ENCODE measurements around the gene RANBP1. TPM values are rescaled to one million over a fixed set of nuclear protein-coding genes. Genes with fewer than 3 reads are reported as not detected.

The RANBP1 gene
- total and polyA plus RNA-seq, 9 of the 15 experiments (the other 6 are each of a cell fraction or from before 2014, with no cell fraction given): 162 to 2,891 (median 1,289) TPM

DNA sequence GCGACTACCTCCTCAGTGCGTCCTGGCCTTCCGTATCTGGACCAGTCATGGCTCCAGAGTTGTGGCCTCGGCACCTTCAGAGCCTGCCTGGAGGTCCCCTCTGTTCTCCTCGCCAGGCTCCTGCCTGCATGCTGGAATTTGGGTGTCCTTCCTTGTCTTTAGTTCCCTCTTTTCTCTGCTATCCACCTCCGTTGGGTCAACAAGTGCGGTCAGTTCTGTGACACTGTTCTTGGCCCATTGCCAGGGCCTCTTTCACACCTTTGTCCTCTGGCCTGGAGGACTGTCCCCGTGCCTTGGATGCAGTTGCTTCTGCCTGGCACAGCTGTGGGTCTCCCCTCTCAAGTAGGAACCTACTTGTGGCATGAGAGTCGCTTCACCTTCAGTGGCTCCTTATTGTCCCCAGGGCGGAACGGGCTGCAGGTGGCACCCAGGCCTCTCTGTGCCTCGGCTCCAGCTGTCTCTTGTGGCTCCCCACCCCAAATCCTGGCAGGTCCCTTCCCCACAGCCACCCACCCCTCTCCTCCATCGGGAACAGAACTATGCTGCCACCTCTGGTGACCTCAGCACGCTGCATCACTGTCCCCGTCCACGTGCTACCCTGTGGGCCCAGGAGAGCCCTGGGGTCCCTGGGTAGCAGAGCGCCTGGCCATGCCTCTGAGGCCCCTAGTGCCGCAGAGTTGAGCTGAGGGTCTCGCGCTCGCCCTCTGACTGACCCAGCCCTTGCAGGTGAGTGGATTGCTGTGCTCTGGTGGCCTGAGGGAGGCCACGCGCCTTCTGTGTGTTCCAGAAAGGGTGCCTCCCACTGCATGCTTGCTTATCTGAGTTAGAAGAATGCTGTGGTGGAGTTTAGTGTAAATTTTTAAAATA is 31.1 kb upstream of the RANBP1 start (continued):
- TF ChIP-seq, protein P1, sequence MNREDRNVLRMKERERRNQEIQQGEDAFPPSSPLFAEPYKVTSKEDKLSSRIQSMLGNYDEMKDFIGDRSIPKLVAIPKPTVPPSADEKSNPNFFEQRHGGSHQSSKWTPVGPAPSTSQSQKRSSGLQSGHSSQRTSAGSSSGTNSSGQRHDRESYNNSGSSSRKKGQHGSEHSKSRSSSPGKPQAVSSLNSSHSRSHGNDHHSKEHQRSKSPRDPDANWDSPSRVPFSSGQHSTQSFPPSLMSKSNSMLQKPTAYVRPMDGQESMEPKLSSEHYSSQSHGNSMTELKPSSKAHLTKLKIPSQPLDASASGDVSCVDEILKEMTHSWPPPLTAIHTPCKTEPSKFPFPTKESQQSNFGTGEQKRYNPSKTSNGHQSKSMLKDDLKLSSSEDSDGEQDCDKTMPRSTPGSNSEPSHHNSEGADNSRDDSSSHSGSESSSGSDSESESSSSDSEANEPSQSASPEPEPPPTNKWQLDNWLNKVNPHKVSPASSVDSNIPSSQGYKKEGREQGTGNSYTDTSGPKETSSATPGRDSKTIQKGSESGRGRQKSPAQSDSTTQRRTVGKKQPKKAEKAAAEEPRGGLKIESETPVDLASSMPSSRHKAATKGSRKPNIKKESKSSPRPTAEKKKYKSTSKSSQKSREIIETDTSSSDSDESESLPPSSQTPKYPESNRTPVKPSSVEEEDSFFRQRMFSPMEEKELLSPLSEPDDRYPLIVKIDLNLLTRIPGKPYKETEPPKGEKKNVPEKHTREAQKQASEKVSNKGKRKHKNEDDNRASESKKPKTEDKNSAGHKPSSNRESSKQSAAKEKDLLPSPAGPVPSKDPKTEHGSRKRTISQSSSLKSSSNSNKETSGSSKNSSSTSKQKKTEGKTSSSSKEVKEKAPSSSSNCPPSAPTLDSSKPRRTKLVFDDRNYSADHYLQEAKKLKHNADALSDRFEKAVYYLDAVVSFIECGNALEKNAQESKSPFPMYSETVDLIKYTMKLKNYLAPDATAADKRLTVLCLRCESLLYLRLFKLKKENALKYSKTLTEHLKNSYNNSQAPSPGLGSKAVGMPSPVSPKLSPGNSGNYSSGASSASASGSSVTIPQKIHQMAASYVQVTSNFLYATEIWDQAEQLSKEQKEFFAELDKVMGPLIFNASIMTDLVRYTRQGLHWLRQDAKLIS (CRISPR knock-in tag; IDR thresholded peaks at IDR 0.05): no peak
- TF ChIP-seq SMARCB1 (IDR thresholded peaks at IDR 0.05; ENCODE audit: insufficient read length, low read depth): no peak
- peak in 1 of 2 experiments; percentile 79; a peak in 2 of 4 replicates for TF ChIP-seq FOXA3 (CRISPR knock-in tag; conservative IDR thresholded peaks at IDR 0.05 in 1 of 2, IDR thresholded peaks at IDR 0.05 in 1 of 2)
- TF ChIP-seq POLR2A (conservative IDR thresholded peaks at IDR 0.05): no peak
- TF ChIP-seq RAD51 (IDR thresholded peaks at IDR 0.05; ENCODE audit: borderline replicate concordance, low read depth): no peak
- TF ChIP-seq TEAD4 (IDR thresholded peaks at IDR 0.05; ENCODE audit: low read length): no peak
- no peak for TF ChIP-seq TEAD4 (CRISPR knock-in tag; IDR thresholded peaks at IDR 0.05; ENCODE audit: borderline replicate concordance)
- no peak for TF ChIP-seq PRPF4 (IDR thresholded peaks at IDR 0.05; ENCODE audit: insufficient read depth, low read depth, low read length, poor library complexity, severe bottlenecking)
- TF ChIP-seq MCM3 (IDR thresholded peaks at IDR 0.05): no peak
- TF ChIP-seq, protein P2, sequence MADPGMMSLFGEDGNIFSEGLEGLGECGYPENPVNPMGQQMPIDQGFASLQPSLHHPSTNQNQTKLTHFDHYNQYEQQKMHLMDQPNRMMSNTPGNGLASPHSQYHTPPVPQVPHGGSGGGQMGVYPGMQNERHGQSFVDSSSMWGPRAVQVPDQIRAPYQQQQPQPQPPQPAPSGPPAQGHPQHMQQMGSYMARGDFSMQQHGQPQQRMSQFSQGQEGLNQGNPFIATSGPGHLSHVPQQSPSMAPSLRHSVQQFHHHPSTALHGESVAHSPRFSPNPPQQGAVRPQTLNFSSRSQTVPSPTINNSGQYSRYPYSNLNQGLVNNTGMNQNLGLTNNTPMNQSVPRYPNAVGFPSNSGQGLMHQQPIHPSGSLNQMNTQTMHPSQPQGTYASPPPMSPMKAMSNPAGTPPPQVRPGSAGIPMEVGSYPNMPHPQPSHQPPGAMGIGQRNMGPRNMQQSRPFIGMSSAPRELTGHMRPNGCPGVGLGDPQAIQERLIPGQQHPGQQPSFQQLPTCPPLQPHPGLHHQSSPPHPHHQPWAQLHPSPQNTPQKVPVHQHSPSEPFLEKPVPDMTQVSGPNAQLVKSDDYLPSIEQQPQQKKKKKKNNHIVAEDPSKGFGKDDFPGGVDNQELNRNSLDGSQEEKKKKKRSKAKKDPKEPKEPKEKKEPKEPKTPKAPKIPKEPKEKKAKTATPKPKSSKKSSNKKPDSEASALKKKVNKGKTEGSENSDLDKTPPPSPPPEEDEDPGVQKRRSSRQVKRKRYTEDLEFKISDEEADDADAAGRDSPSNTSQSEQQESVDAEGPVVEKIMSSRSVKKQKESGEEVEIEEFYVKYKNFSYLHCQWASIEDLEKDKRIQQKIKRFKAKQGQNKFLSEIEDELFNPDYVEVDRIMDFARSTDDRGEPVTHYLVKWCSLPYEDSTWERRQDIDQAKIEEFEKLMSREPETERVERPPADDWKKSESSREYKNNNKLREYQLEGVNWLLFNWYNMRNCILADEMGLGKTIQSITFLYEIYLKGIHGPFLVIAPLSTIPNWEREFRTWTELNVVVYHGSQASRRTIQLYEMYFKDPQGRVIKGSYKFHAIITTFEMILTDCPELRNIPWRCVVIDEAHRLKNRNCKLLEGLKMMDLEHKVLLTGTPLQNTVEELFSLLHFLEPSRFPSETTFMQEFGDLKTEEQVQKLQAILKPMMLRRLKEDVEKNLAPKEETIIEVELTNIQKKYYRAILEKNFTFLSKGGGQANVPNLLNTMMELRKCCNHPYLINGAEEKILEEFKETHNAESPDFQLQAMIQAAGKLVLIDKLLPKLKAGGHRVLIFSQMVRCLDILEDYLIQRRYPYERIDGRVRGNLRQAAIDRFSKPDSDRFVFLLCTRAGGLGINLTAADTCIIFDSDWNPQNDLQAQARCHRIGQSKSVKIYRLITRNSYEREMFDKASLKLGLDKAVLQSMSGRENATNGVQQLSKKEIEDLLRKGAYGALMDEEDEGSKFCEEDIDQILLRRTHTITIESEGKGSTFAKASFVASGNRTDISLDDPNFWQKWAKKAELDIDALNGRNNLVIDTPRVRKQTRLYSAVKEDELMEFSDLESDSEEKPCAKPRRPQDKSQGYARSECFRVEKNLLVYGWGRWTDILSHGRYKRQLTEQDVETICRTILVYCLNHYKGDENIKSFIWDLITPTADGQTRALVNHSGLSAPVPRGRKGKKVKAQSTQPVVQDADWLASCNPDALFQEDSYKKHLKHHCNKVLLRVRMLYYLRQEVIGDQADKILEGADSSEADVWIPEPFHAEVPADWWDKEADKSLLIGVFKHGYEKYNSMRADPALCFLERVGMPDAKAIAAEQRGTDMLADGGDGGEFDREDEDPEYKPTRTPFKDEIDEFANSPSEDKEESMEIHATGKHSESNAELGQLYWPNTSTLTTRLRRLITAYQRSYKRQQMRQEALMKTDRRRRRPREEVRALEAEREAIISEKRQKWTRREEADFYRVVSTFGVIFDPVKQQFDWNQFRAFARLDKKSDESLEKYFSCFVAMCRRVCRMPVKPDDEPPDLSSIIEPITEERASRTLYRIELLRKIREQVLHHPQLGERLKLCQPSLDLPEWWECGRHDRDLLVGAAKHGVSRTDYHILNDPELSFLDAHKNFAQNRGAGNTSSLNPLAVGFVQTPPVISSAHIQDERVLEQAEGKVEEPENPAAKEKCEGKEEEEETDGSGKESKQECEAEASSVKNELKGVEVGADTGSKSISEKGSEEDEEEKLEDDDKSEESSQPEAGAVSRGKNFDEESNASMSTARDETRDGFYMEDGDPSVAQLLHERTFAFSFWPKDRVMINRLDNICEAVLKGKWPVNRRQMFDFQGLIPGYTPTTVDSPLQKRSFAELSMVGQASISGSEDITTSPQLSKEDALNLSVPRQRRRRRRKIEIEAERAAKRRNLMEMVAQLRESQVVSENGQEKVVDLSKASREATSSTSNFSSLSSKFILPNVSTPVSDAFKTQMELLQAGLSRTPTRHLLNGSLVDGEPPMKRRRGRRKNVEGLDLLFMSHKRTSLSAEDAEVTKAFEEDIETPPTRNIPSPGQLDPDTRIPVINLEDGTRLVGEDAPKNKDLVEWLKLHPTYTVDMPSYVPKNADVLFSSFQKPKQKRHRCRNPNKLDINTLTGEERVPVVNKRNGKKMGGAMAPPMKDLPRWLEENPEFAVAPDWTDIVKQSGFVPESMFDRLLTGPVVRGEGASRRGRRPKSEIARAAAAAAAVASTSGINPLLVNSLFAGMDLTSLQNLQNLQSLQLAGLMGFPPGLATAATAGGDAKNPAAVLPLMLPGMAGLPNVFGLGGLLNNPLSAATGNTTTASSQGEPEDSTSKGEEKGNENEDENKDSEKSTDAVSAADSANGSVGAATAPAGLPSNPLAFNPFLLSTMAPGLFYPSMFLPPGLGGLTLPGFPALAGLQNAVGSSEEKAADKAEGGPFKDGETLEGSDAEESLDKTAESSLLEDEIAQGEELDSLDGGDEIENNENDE (IDR thresholded peaks at IDR 0.05; ENCODE audit: low read depth, low read length): no peak
- no peak for TF ChIP-seq LCOR (CRISPR knock-in tag; IDR thresholded peaks at IDR 0.05)

All from K562 (cell line).